HG02943 (cell line): Measurements from ENCODE around the gene PAOX.
A peak's percentile ranks its signal among the peaks of the same experiment; 100 is the strongest.
"Not testable (repeated sequence)": the region's sequence is repeated elsewhere in the genome, so short reads cannot be mapped to it uniquely, and the experiment has no call there.

Source experiments
- ATAC-seq: cut with Tn5 transposase; IDR thresholded peaks from one replicate; pipeline ENCODE4 v1.9.1; 2021; ENCODE audit warnings: mild to moderate bottlenecking, low read depth, moderate library complexity; ENCODE audit not compliant: unreplicated experiment

The PAOX gene

DNA sequence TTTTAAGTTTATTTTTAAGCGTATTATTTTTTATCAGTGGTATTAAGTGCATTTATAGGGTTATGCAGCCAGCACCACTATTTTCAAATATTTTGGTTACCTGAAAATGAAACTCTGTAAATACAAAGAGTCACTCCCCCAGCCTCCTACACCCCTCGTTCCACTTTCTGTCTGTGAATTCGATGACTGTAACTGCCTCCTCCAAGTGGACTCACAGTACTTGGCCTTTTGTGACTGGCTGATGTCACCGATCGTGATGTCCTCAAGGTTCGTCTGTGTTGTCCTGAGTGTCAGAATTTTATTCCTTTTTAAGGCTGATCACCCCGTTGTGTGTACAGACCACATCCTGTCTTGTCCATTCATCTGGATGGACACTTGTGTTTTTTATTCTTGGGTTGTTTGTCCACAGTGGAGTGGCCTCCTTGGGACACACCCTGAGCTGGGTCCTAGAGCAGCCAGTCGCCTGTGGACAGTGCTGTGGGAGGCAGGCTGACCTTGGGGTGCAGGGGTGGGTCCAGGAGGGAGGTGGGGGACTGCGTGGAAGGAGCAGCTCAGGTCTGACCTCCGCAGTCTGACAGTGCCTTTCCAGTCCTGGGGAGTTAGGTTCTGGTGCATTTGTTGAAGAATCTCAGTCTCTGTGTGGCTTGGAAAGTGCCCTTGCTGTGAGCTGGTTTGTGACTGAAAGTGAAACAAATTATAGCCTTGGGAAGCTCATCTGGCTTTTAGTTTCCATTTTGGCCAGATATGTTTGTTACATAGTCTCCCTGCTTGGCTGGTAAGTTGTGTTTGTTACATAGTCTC, 21.8 kb downstream of the PAOX start:
- peak; percentile 74 for ATAC-seq

GRCh38 chr10:133401500-133401899, 22.4 kb downstream of the PAOX start:
- peak; percentile 3 for ATAC-seq

GRCh38 chr10:133401981-133402725, 23.1 kb downstream of the PAOX start:
- ATAC-seq = no peak

DNA sequence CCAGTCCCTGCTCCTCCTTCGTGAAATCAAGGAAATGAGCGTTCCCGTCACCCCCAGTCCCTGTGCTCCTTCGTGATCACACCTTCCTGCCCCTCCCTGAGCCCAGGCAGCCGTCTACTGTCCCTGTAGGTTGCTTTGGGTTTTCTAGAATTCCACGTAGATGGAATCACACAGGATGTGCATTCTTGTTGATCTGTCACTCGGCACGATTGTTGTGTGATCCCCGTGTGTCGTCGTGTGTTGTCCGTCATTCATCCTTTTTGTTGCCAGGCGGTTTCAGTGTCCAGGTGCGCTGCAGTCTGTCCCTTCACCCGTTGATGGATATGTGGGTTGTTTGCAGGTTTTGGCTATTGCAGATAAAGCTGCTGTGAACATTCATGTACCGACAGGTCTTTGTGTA, 24.3 kb downstream of the PAOX start:
- no peak for ATAC-seq

DNA sequence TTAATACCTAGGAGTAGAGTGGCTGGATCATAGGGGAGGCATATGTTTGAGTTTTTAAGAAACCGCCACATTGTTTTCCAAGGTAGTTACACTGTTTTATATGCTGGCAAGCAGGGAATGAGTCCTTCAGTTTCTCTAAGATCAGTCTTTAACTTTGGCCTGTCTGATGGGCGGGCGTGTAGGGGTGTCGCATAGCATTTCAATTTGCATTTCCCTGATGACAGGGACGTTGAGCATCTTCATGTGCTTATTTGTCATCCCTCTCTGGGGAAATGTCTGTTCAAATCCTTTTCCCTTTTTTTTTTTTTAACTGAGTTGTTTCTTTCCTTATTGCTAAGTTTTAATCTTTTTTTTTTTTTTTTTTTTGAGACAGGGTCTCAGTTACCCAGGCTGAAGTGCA, 24.7 kb downstream of the PAOX start:
- no peak for ATAC-seq

DNA sequence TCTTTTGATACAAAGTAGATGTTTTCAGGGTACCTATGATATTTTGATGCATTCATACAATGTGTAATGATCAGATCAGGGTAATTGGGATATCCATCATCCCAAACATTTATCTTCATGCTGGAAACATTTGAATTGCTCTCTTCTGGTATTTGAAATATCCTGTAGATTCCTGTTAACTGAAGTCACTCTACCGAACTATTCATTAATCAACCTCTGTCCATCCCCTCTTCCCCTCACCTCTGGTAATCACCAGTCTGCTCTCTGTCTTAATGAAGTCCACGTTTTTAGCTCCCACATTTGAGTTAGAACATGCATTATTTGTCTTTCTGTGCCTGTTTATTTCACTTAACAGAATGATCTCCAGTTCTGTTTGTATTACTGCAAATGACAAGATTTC, 26.2 kb downstream of the PAOX start:
- no peak for ATAC-seq

GRCh38 chr10:133405844-133406527, 26.9 kb downstream of the PAOX start:
- no peak for ATAC-seq

DNA sequence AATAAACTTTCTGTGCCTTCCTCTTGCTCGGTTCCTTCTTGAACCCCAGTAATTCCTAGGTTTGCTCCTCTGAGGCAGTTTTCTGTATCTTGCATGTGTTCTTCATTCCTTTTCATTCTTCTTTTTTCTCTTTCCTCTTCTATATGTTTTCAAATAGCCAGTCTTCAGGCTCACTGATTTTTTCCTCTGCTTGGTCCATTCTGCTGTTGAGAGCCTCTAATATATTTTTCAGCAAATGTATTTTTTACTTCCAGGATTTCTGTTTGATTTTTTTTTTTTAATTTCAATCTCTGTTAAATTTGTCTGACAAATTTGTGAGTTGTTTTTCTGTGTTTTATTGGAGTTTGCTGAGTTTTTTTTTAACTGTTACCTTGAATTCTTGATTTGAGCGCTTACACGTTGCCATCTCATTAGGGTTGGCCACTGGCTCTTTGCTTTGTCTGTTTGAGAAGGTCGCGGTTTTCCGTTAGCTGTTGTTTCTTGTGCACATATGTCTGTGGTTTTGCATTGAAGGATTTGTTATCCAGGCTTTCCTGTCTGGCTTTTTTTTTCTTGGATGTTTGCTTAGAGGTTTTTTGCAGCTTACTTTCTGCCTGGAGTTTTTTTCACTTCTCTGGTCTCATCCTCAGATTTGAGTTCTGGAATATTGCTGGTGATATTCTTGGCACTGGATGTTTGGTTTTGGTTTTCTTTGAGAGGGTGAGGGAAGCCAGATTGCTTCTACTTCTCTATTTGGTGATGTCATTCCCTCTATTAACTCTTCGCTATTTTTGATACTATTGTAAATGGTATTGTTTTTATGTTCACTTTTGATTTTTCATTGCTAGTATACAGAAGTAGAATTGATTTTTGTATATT, 32.7 kb downstream of the PAOX start:
- ATAC-seq = no peak

DNA sequence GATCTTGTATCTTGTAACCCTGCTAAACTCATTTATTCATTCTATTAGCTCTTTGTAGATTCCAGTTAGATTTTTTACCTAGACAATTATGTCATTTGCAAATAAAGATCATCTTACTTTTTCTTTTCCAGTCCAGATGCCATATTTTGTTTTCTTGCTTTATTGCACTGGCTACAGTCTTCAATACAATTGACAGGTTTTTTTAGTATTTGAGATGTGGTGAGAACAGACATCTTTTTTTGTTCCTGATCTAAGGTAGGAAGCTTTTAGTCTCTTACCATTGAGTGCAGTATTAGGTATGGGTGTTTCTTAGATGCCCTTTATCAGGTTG, 33.3 kb downstream of the PAOX start:
- no peak for ATAC-seq

- ATAC-seq = not testable (repeated sequence)
Observed at GRCh38 chr10:133414401-133414800, 35.3 kb downstream of the PAOX start.

GRCh38 chr10:133415752-133416151, 36.7 kb downstream of the PAOX start:
- no peak for ATAC-seq

DNA sequence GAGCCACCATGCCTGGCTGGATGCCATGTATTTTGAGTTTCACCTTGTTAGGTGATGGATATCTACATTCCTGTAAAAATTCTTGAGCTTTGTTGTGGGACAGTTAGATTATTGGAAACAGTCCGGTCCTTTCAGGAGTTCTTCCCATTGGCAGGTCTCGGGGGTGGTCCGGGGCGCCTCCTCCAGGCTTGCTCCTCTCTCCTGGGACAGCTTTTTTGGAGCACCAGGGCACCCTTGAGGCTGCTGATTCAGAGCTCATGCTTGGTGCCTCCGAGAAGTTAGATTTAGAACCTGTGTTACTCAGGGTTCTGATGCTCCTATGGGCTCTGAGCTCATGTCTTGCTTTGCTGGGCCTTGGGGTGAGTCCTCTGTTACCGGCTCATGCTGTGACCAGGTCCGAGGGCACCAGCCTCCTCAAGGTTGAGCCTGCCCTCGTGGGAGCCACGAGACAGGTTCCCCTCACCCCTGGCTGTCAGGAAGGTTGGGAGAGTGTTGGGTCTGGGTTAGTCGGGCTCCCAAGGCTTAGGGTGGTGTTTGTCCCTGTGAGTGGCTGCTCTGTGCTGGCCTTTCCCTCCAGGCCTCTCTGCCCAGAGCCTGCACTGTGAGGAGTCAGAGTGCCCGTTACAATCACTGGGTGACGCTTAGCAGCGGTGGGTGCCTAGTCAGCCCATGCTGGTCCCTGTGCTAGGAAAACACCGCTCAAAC, 39.4 kb downstream of the PAOX start:
- ATAC-seq = no peak

DNA sequence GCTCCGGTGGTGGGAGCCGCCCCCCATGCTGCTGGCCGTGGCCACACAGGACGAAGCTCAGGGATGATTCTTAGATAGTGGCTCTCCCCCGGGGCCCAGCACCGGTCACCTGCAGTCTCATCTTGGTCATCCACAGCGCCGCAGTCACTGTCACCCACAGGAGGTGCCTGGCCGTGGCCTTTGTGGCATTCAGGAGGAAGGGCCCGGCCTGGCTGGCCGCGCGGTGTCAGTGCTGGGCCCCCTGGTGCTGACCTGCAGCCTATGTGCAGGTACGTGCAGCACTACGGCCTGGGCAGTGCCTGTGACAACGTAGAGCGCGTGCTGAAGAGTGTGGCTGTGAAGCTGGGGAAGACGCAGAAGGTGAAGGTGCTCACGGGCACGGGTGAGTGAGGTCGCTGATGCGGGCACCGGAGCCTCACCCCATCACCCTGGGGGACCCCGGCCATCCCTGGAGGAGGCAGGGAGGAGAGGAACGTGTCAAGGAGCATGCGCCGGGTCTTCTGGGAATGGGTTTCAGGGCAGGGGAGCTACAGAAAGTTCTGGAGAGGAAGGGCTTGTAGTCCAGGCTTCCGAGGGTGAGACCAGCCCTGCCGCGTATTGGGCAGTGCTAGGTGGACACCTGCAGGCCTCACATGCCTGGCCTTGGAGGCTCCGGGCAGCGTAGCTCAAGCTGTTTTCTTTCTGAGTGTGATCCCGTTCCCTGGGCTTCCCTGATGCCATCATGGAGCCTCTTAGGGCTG, 40.3 kb downstream of the PAOX start:
- ATAC-seq = no peak

DNA sequence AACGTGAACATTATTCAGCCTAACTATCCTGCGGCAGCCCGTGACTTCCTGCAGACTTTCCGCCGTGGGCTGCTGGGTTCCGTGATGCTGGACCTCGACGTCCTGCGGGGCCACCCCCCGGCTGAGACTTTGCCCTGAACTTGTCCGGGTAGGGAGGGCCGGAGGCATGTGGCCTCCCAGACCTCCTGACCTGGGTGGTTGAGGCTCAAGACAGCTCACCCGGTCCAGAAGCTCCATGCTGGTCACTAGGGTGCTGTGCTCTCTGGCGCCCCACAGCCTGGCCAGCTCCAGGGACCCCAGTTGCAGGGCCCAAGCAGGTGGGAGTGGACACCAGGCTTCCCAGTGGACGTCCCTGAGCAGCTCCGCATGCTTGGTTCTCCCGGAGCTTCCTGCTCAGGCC, 41.0 kb downstream of the PAOX start:
- no peak for ATAC-seq

GRCh38 chr10:133420579-133420978, 41.5 kb downstream of the PAOX start:
- no peak for ATAC-seq

GRCh38 chr10:133421336-133422222, 42.5 kb downstream of the PAOX start:
- no peak for ATAC-seq

GRCh38 chr10:133422223-133422806, 43.3 kb downstream of the PAOX start:
- no peak for ATAC-seq
